ENCODE measurements around the gene ABCA8. TPM values are rescaled to one million over a fixed set of nuclear protein-coding genes. Genes with fewer than 3 reads are reported as not detected.

ABCA8 gene
- total and polyA plus RNA-seq, 2 of the 8 experiments (the other 6 are each of a cell fraction or from before 2014, with no cell fraction given): not detected

- no peak for DNase-seq (ENCODE audit: low read depth in 1 of 2, low spot score in 2 of 2)
- no peak overlapping the region for H3K9ac ChIP-seq (replicated peaks in 1 of 4; ENCODE audit: extremely low read depth in 1 of 4, low read depth in 3 of 4, low read length in 3 of 4)
- no peak overlapping the region for H2BK5ac ChIP-seq (ENCODE audit: low read depth, low read length)
Measured at GRCh38 chr17:68972119-68972704, 17.0 kb upstream of the ABCA8 start.

More at GRCh38 chr17:68972119-68972704, 17.0 kb upstream of the ABCA8 start:
- no peak overlapping the region for H4K8ac ChIP-seq (ENCODE audit: extremely low read depth, insufficient read depth, low read length)
- H2BK20ac ChIP-seq (ENCODE audit: low read length): no peak overlapping the region
- no peak overlapping the region for H3K18ac ChIP-seq (ENCODE audit: extremely low read depth, low read length)
- H4K20me1 ChIP-seq (replicated peaks in 1 of 2; ENCODE audit: control insufficient read depth in 1 of 2, insufficient read depth in 2 of 2, low read length in 2 of 2): no peaks in the 10 kb centered on the region
- H3K4ac ChIP-seq (replicated peaks; ENCODE audit: insufficient read length, low read depth, low read length): no peak overlapping the region
- H3K4me3 ChIP-seq (ENCODE audit: extremely low read depth in 1 of 4, insufficient read depth in 2 of 4, low read depth in 3 of 4, low read length in 4 of 4): no peak overlapping the region
- no peak overlapping the region for H3K27ac ChIP-seq (ENCODE audit: low read depth, low read length)
- CTCF ChIA-PET (ENCODE audit: partially characterized antibody): interaction anchor here (0.7 to 3.5 kb wide), 5 partner anchors 10 to 200 kb away, joined by 3 to 21 read pairs (median 3); no protein-coding TSS in a partner anchor
- no peak overlapping the region for H2AFZ ChIP-seq (ENCODE audit: low read length)
- no peak overlapping the region for H2BK12ac ChIP-seq (ENCODE audit: low read depth, low read length)
- POLR2A ChIA-PET (ENCODE audit: partially characterized antibody): no interaction called here
- no peaks in the 10 kb centered on the region for H3K23me2 ChIP-seq (ENCODE audit: low read depth, low read length)
- no peak overlapping the region for H2AK5ac ChIP-seq (ENCODE audit: low read depth, low read length)
- H3K14ac ChIP-seq (ENCODE audit: insufficient read length): no peak overlapping the region
- no peak overlapping the region for H4K91ac ChIP-seq (replicated peaks; ENCODE audit: insufficient read length, low read length)
- H3K79me1 ChIP-seq (ENCODE audit: low read depth, low read length): no peaks in the 10 kb centered on the region
- no peaks in the 10 kb centered on the region for H3K27me3 ChIP-seq (replicated peaks in 1 of 4; ENCODE audit: control insufficient read depth in 3 of 4, extremely low read depth in 1 of 4, insufficient read depth in 3 of 4, low read length in 3 of 4)
- no peaks in the 10 kb centered on the region for H3K36me3 ChIP-seq (ENCODE audit: control insufficient read depth in 2 of 4, insufficient read depth in 4 of 4, low read length in 3 of 4)
- no peak overlapping the region for H4K5ac ChIP-seq (ENCODE audit: insufficient read length, low read depth, low read length)
- H3K79me2 ChIP-seq (ENCODE audit: control insufficient read depth in 1 of 2, insufficient read depth in 2 of 2, low read length in 2 of 2): no peaks in the 10 kb centered on the region
- TF ChIP-seq JUN (IDR thresholded peaks at IDR 0.05; ENCODE audit: low read depth, low read length) (no peak), EGR1 (IDR thresholded peaks at IDR 0.05; ENCODE audit: borderline replicate concordance, low read depth, low read length) (no peak), RAD21 (IDR thresholded peaks at IDR 0.05 in 1 of 2, conservative IDR thresholded peaks at IDR 0.05 in 1 of 2; ENCODE audit: low read depth in 2 of 2, low read length in 2 of 2) (peak; percentile 68 to 74), CREB1 (IDR thresholded peaks at IDR 0.05) (no peak), NRF1 (IDR thresholded peaks at IDR 0.05; ENCODE audit: low read depth, low read length) (no peak), CTCF (IDR thresholded peaks at IDR 0.05; ENCODE audit: control extremely low read depth in 1 of 3, insufficient read depth in 1 of 3, low read depth in 1 of 3, low read length in 3 of 3) (peak in 2 of 3 experiments; percentile 45 to 56; a peak in 3 of 4 replicates)
- no peaks in the 10 kb centered on the region for H3K4me1 ChIP-seq (replicated peaks in 1 of 4; ENCODE audit: control insufficient read depth in 3 of 4, insufficient read depth in 4 of 4, low read length in 3 of 4)
- no peaks in the 10 kb centered on the region for H3K9me3 ChIP-seq (ENCODE audit: insufficient read depth in 2 of 2, low read depth in 1 of 2, low read length in 1 of 2)
- no peak overlapping the region for H3K23ac ChIP-seq (ENCODE audit: insufficient read length)
- no peak overlapping the region for H2BK15ac ChIP-seq (ENCODE audit: low read length)
- no peak overlapping the region for H3K4me2 ChIP-seq (ENCODE audit: insufficient read depth in 1 of 2, low read depth in 2 of 2, low read length in 2 of 2)
- no peak overlapping the region for H2BK120ac ChIP-seq (replicated peaks; ENCODE audit: low read depth, low read length)
- WGBS, 2 experiments (ENCODE audit: extremely low coverage in 1 of 2, insufficient coverage in 1 of 2, insufficient read length in 1 of 2, insufficient replicate concordance in 2 of 2, low coverage in 1 of 2, low lambda C conversion rate in 2 of 2, missing lambda C conversion rate in 1 of 2): 75% methylated on average over 4 of the region's 4 CpGs; no CpG with 5 or more reads in 1 of the 2 experiments
- FAIRE-seq: no peak
- H3K56ac ChIP-seq (replicated peaks; ENCODE audit: insufficient read length, low read depth, low read length): no peak overlapping the region
